K562 (cell line): ENCODE measurements around the gene TMPRSS11A. TPM values are rescaled to one million over a fixed set of nuclear protein-coding genes. Genes with fewer than 3 reads are reported as not detected.
A peak's percentile ranks its signal among the peaks of the same experiment; 100 is the strongest.

Source experiments
- ATAC-seq: fragments of 200-7000 bp; cut with Tn5 transposase; 3 replicates; pipeline ENCODE4 v1.9.1; 2020; ENCODE audit warnings: moderate library complexity
- BruUV-seq: library from RNA; stranded (reverse); fragments of 400-500 nt; replicated peaks from 2 replicates; lab custom pipeline; 2021; lab: Mats Ljungman, UMichigan
- CTCF ChIA-PET: fragments of 300-600 bp; formaldehyde crosslinking; extraction: SDS; loops from one replicate; lab custom pipeline; 2021; ENCODE audit warnings: low intra/inter-chr PET ratio; lab: Yijun Ruan, JAX
- POLR2A ChIA-PET: fragments of 300-600, 350-650 bp; sonication (Branson Sonifier 250); formaldehyde crosslinking; extraction: SDS; loops from one replicate; lab custom pipeline; 2021; ENCODE audit warnings: antibody characterized with exemption, inconsistent platforms; lab: Yijun Ruan, JAX
- DNase-seq, 4 experiments: peaks; one replicate each; pipeline versions ENCODE4 v3.0.0 to v3.0.0-alpha.2; 2011 to 2018; ENCODE audit warnings: low spot score in 3 of 4, mixed read lengths in 3 of 4; ENCODE audit errors: extremely low read depth in 1 of 4
- FAIRE-seq: peaks from 2 replicates; lab custom pipeline; 2011; peaks lifted over from hg19 to GRCh38; lab: Jason Lieb, UNC
- H2AFZ ChIP-seq: 2 replicates; pipeline ENCODE4 v1.6.0; 2011; ENCODE audit warnings: low read depth, low read length, control low read depth, inconsistent platforms
- H3K27ac ChIP-seq: fragments of 200-600 bp; 3 replicates; pipeline ENCODE4 v1.8.0; 2011; ENCODE audit warnings: low read depth, mild to moderate bottlenecking, control low read depth, inconsistent platforms, low read length, moderate library complexity, mixed read lengths; ENCODE audit errors: extremely low read depth
- H3K27me3 ChIP-seq, 2 experiments: fragments of 300-600 bp in 1 of 2; 2 replicates in 1 of 2; 3 replicates in 1 of 2; pipeline versions ENCODE4 v1.6.0 to v1.8.0; 2011; ENCODE audit warnings: inconsistent platforms in 2 of 2, low read length in 2 of 2, mild to moderate bottlenecking in 1 of 2, mixed read lengths in 1 of 2, moderate library complexity in 1 of 2; ENCODE audit not compliant: control insufficient read depth in 2 of 2, insufficient read depth in 2 of 2
- H3K36me3 ChIP-seq: fragments of 300-600 bp; 3 replicates; pipeline ENCODE4 v1.8.0; 2011; ENCODE audit warnings: mild to moderate bottlenecking, low read length, inconsistent platforms; ENCODE audit not compliant: control insufficient read depth, insufficient read depth
- H3K4me1 ChIP-seq, 2 experiments: fragments of 200-600 bp in 1 of 2; replicated peaks in 1 of 2; 2 replicates in 1 of 2; 3 replicates in 1 of 2; pipeline versions ENCODE4 v1.5.1 to v1.8.0; 2011; ENCODE audit warnings: inconsistent platforms in 2 of 2, low read length in 2 of 2, mild to moderate bottlenecking in 1 of 2, mixed read lengths in 1 of 2, moderate library complexity in 1 of 2; ENCODE audit not compliant: control insufficient read depth in 2 of 2, insufficient read depth in 2 of 2
- H3K4me2 ChIP-seq: 2 replicates; pipeline ENCODE4 v1.6.1; 2011; ENCODE audit warnings: low read length, control low read depth, inconsistent platforms, mixed read lengths; ENCODE audit not compliant: insufficient read depth
- H3K4me3 ChIP-seq: fragments of 200-600 bp; sonication (generic), shearing (Covaris generic); 2 replicates; pipeline ENCODE4 v1.5.1; 2016; ENCODE audit warnings: control low read depth, inconsistent platforms
- H3K79me2 ChIP-seq: fragments of 200-600 bp; 3 replicates; pipeline ENCODE4 v1.8.0; 2011; ENCODE audit warnings: low read length, inconsistent platforms; ENCODE audit not compliant: control insufficient read depth, insufficient read depth
- H3K9ac ChIP-seq, 2 experiments: 2 replicates each; pipeline versions ENCODE4 v1.6.0 to v1.6.1; 2011; ENCODE audit warnings: low read depth in 2 of 2, low read length in 2 of 2, control low read depth in 1 of 2, inconsistent platforms in 1 of 2, mild to moderate bottlenecking in 1 of 2, mixed read lengths in 1 of 2; ENCODE audit not compliant: insufficient read depth in 1 of 2
- H3K9me1 ChIP-seq: one replicate; pipeline ENCODE4 v1.6.0; 2011; ENCODE audit warnings: inconsistent platforms, mild to moderate bottlenecking, low read length, moderate library complexity; ENCODE audit not compliant: control insufficient read depth, insufficient read depth
- H3K9me3 ChIP-seq: replicated peaks from 2 replicates; pipeline ENCODE4 v1.5.1; 2011; ENCODE audit warnings: low read depth, low read length, inconsistent platforms; ENCODE audit not compliant: control insufficient read depth, insufficient read depth
- H4K20me1 ChIP-seq: replicated peaks from 2 replicates; pipeline ENCODE4 v1.6.1; 2011; ENCODE audit warnings: low read length, inconsistent platforms, mixed read lengths; ENCODE audit not compliant: control insufficient read depth, insufficient read depth
- CBX1 ChIP-seq: sonication (generic); IDR thresholded peaks from 2 replicates; pipeline ENCODE4 v1.6.1; 2016; ENCODE audit warnings: antibody characterized with exemption, low read depth, mild to moderate bottlenecking
- DIDO1 ChIP-seq: fragments of 450-650 bp; IDR thresholded peaks from 2 replicates; pipeline ENCODE4 v1.6.1; 2016; ENCODE audit warnings: low read depth, missing biosample characterization, missing genetic modification characterization
- KDM1A ChIP-seq, 2 experiments: fragments of 450-650 bp; IDR thresholded peaks; 2 replicates each; pipeline ENCODE4 v1.6.1; 2016; ENCODE audit warnings: mild to moderate bottlenecking in 2 of 2
- NR2C2 ChIP-seq, 2 experiments: fragments of 200-800 bp in 1 of 2; sonication (Bioruptor generic) in 1 of 2; sonication (generic) in 1 of 2; formaldehyde crosslinking in 1 of 2; IDR thresholded peaks; 2 replicates each; pipeline versions ENCODE4 v1.6.1 to v1.8.0; 2016 to 2022; ENCODE audit warnings: mild to moderate bottlenecking in 1 of 2, missing compliant biosample characterization in 1 of 2, missing genetic modification characterization in 1 of 2, missing genetic modification reagents in 1 of 2
- PHB2 ChIP-seq: fragments of 450-650 bp; IDR thresholded peaks from 2 replicates; pipeline ENCODE4 v1.6.1; 2017; ENCODE audit warnings: low read depth
- RBM25 ChIP-seq: fragments of 200-400 bp; formaldehyde crosslinking; IDR thresholded peaks from 2 replicates; pipeline ENCODE4 v1.6.1; 2018; ENCODE audit warnings: low read length, low read depth, moderate library complexity; ENCODE audit not compliant: severe bottlenecking
- SPI1 ChIP-seq: IDR thresholded peaks from 2 replicates; pipeline ENCODE4 v1.6.1; 2011; ENCODE audit warnings: low read depth, low read length, control low read depth, borderline replicate concordance
- ZNF146 ChIP-seq: IDR thresholded peaks from one replicate; pipeline ENCODE4 v1.6.1; 2018; ENCODE audit warnings: missing compliant biosample characterization; ENCODE audit not compliant: unreplicated experiment
- ZNF445 ChIP-seq: fragments of 250-450 bp; sonication (Bioruptor Pico); IDR thresholded peaks from 2 replicates; pipeline ENCODE4 v1.4.0; 2020; ENCODE audit warnings: low read depth, mild to moderate bottlenecking, moderate library complexity
- WGBS: fragments of 100-300 bp; shearing (Covaris generic); methylation state at CpG from one replicate; pipeline ENCODE4 v1.1.6; 2016; ENCODE audit warnings: low coverage, mixed read lengths; ENCODE audit not compliant: insufficient coverage; ENCODE audit errors: missing lambda C conversion rate; 5-methylcytosine and 5-hydroxymethylcytosine counted together
- in situ Hi-C: fragments of 300-500 bp; cut with MboI; formaldehyde crosslinking; loops from 4 replicates; pipeline ENCODE4 v1.15.0; 2018; ENCODE audit warnings: inconsistent platforms, mixed read lengths
- intact Hi-C: fragments of 100-400 bp; cut with micrococcal nuclease; formaldehyde crosslinking; loops from 2 replicates; pipeline ENCODE4 v1.14.2; 2022
- polyA plus RNA-seq, 8 experiments: library from polyadenylated mRNA; depleted of rRNA in 4 of 8; stranded (reverse) in 5 of 8; unstranded in 3 of 8; fragments of >200 nt; fragmentation: Nextera tagmentation in 2 of 8; fragmentation: Illumina TruSeq in 1 of 8; extraction: Ambion mirVana in 2 of 8; extraction: Trizol in 1 of 8; gene quantifications; 2 replicates each; pipeline versions ENCODE4 v1.2.1 to v1.2.3, GENCODE V29; 2011 to 2014; ENCODE audit warnings: inconsistent platforms in 1 of 8, missing spikeins in 1 of 8
- total RNA-seq, 7 experiments: library from RNA; depleted of rRNA in 6 of 7; stranded (reverse); fragments of >200 nt in 6 of 7; fragmentation: Illumina TruSeq in 2 of 7; extraction: Trizol in 2 of 7; gene quantifications; 2 replicates each; pipeline versions ENCODE4 v1.2.1 to v1.2.3, GENCODE V29; 2011 to 2021; ENCODE audit warnings: low replicate concordance in 1 of 7

TMPRSS11A gene
- total and polyA plus RNA-seq, 9 of the 15 experiments (the other 6 are each of a cell fraction or from before 2014, with no cell fraction given), result not detected

DNA sequence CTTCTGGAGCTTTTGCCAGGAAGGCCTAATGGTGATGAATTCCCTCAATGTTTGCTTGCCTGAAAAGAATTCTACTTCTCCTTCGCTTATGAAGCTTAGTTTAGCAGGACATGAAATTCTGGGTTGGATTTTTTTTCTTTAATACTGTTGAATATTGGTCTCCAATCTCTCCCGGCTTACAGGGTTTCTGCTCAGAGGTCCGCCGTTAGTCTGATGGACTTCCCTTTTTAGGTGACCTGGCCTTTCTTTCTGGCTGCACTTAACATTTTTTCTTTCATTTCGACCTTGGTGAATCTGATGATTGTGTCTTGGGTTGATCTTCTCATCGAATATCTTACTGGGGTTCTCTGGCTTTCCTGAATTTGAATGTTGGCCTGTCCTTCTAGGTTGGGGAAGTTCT lies 17.2 kb upstream of the TMPRSS11A start:
- in situ Hi-C loops, result loop anchor here (10.0 kb wide), 1 partner anchor 194 kb away; no protein-coding TSS in a partner anchor
- ATAC-seq, result no peak
- H4K20me1 ChIP-seq, result no peaks in the 10 kb centered on the region
- H3K4me1 ChIP-seq, result no peaks in the 10 kb centered on the region
- H3K9me1 ChIP-seq, result no peaks in the 10 kb centered on the region
- peak; percentile 61 for TF ChIP-seq SPI1
- TF ChIP-seq PHB2, result no peak
- BruUV-seq, result no TSS peak
- H3K27me3 ChIP-seq, result no peaks in the 10 kb centered on the region
- ChIA-PET POLR2A (no interaction called here), CTCF (no interaction called here)
- no peaks in the 10 kb centered on the region for H3K9me3 ChIP-seq
- H3K79me2 ChIP-seq, result no peaks in the 10 kb centered on the region
- H2AFZ ChIP-seq, result no peak overlapping the region
- no peak overlapping the region for H3K9ac ChIP-seq
- no peak for FAIRE-seq
- intact Hi-C loops, result no loop called here
- H3K4me2 ChIP-seq, result no peak overlapping the region
- no peak overlapping the region for H3K4me3 ChIP-seq
- no peak for DNase-seq
- H3K36me3 ChIP-seq, result no peaks in the 10 kb centered on the region
- 4% methylated on average over 6 of the region's 6 CpGs for whole genome bisulfite sequencing
- H3K27ac ChIP-seq, result no peak overlapping the region

DNA sequence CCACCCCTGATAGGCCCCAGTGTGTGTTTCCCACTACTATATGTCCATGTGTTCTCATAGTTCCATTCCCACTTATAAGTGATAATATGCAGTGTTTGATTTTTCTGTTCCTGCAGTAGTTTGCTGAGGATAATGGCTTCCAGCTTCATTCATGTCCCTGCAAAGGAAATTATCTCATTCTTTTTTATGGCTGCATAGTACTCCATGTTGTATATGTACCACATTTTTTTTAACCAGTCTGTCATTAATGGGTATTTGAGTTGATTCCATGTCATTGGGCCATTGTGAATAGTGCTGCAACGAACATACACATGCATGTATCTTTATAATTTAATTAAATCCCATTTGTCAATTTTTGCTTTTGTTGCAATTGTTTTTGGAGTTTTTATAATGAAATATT lies 10.3 kb upstream of the TMPRSS11A start:
- Histone ChIP-seq H2AFZ (0 out of 2 replicates have a peak overlapping the region, but pooled peaks have one; percentile 33), H3K9me3 (no peaks in the 10 kb centered on the region), H3K4me2 (no peak overlapping the region; the same call in 1 of the 2 replicates), H3K4me3 (no peak overlapping the region), H3K79me2 (no peaks in the 10 kb centered on the region), H3K4me1 (no peaks in the 10 kb centered on the region), H3K27me3 (no peaks in the 10 kb centered on the region), H3K9me1 (no peaks in the 10 kb centered on the region), H3K36me3 (no peaks in the 10 kb centered on the region), H3K27ac (no peak overlapping the region), H4K20me1 (no peaks in the 10 kb centered on the region), H3K9ac (no peak overlapping the region)
- ChIA-PET POLR2A (no interaction called here), CTCF (no interaction called here)
- intact Hi-C loops, result no loop called here
- DNase-seq, result no peak
- no peak for ATAC-seq
- WGBS, result 0% methylated on average over 1 of the region's 1 CpG
- in situ Hi-C loops, result no loop called here
- no peak for TF ChIP-seq NR2C2 (CRISPR knock-in tag; IDR thresholded peaks at IDR 0.05)
- TF ChIP-seq NR2C2 (tag; IDR thresholded peaks at IDR 0.05), result no peak
- TF ChIP-seq KDM1A (IDR thresholded peaks at IDR 0.05), result 0 out of 4 replicates have a peak, but pooled peaks of 1 of the 2 experiments have one; percentile 27
- TF ChIP-seq DIDO1 (tag), result no peak
- no peak for TF ChIP-seq CBX1
- no peak for TF ChIP-seq ZNF445 (CRISPR knock-in tag)
- TF ChIP-seq RBM25, result peak; percentile 77
- TF ChIP-seq ZNF146 (CRISPR knock-in tag), result peak; percentile 85
- FAIRE-seq, result no peak
- BruUV-seq, result no TSS peak
